HG03442 (cell line): ENCODE results near the gene VSTM5.
A peak's percentile ranks its signal among the peaks of the same experiment; 100 is the strongest.
"Not testable (repeated sequence)": the region's sequence is repeated elsewhere in the genome, so short reads cannot be mapped to it uniquely, and the experiment has no call there.

Experiments used
- ATAC-seq: cut with Tn5 transposase; IDR thresholded peaks from one replicate; pipeline ENCODE4 v1.9.1; 2021; ENCODE audit warnings: mild to moderate bottlenecking, moderate library complexity; ENCODE audit not compliant: unreplicated experiment

VSTM5 gene

DNA sequence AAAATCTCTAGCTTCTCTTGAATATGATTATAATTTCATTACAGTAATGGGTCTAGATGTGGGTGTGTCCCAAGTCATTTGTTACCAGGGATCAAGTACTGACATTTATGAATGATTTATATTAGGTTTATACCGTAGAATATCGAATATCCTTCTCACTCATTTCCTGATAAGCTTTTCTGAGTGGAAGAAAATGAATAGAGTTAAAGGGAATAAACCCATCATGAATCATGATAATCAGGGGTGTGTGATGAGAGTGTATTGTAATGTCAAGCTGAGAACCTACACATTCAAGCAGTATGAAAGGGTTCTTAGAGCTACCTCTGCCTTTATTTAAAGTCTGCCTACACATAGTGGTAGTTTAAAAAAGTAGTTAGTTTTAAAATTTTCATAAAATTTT lies 49.1 kb downstream of the VSTM5 start:
- no peak for ATAC-seq

DNA sequence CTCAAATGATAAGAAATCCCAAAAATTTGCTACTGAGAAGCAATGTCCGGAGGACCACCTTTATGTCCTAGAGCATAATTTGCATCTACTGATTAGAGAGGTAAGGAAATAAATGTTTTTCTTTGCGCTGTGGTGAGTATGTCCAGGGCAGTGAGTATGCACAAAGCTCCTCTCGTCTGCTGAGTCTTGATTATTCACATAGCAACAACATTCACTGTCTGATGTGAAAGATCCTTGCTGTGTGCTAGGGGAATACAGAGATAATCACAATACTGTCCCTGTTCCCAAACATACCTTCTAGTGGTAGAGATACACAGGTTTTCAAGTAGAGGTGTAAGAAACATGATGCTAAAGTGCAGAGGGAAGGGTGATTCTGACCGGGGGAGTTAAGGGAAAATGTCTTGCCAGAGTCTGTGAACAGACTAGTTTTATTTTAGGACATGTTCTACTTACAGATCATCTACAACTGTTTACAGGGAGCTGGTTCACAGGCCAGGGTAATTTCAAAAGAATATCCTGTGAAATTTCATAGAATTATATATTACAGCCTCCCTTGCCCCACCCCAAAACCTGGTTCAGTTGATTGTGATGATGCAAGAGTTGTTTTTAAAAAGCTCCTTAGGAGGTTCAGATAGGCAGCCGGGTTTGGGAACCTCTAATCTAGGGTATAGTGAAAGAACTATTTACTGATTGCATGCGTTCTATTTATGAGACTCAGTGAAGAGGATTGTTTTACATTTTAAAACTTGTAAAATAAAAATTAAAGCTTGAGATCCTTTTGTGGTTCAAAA lies 53.8 kb downstream of the VSTM5 start:
- no peak for ATAC-seq

DNA sequence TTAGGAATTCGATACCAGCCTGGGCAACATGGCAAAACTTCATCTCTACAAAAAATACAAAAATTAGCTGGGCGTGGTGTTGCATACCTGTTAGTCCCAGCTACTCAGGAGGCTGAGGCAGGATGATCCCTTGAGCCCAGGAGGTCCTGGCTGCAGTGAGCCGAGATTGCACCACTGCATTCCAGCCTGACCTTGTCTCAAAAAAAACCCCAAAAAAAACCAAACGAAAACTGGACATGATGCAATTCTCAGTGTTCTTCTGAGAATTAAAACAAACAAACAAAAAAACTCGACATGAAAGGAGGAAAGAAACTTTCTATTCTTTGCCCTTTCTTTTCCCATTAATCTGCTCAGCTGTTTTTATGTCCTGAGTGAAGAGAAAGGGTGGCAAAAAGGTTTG lies 58.9 kb downstream of the VSTM5 start:
- ATAC-seq, result no peak

DNA sequence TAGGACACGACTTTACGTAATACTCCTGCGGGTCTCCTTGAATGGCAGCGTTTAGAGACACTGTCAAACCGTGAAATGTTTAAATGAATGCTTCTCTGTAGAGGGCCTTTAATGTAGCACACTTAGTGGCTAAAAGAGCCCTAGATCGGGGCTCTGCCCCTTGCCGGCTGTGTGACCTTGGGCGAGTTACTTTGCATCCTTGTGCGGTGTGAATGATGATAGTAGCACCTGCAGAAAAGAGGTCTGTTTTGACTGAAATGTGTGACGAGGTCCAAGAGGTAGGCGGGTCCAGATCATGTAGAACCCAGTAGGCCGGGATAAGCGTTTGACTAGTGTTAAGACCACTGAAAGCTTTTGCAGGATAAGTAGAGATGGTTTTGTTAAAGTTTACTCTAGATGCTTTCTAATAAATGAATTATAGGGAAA lies 65.5 kb downstream of the VSTM5 start:
- ATAC-seq, result peak; percentile 24

DNA sequence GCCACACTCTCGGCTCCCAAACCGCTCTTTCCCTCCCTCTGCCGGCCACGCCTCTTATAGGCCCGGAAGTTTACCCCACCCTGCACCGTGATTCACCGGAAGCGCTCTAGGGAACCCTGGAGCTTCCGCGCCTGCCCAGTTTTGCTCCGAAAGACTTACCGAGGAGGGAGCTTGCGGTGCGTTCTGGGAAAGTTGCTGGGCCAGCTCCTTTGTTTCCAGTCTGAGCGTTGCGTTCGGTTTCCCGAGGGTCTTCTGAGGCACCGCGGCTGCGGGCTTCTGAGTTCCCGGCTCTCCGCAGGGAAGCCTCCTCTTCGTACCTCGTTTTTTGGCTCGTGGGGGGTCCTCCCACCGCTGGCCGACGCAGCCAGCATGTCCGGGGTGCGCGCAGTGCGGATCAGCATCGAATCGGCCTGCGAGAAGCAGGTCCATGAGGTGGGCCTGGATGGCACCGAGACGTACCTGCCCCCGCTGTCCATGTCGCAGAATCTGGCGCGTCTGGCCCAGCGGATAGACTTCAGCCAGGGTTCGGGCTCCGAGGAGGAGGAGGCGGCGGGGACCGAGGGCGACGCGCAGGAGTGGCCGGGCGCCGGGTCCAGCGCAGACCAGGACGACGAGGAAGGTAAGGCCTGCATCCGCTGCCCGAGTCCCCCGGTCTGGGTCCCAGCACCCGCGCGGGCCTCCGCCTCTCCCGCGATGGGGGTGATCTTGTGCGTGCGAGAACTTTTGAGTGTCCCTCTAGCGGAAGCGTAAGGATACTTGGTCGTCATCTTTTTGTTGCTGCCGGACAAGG lies 66.1 kb downstream of the VSTM5 start, which contains the start of gene MED17:
MED17 (plus strand) TSS at position 138 of the 790 bp plus-strand sequence; CDS start at position 370, 232 bp downstream.
- peak; percentile 96 for ATAC-seq

DNA sequence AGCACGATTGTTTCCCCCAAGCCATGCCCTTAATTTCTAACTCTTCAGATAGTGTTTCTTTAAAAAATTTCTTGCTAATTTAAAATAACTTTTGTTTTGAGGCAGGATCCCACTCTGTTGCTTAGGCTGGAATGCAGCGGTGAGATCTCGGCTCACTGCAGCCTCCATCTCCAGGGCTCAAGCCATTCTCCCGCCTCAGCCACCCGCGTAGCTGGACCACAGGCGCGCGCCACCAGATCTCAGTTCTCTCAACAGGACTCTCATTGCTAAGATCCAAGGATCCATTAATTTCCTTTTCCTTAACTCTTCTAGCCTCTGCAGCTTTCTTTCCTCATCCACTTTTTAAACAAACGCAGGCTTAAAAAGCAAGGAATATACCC lies 66.7 kb downstream of the VSTM5 start:
- peak; percentile 42 for ATAC-seq

DNA sequence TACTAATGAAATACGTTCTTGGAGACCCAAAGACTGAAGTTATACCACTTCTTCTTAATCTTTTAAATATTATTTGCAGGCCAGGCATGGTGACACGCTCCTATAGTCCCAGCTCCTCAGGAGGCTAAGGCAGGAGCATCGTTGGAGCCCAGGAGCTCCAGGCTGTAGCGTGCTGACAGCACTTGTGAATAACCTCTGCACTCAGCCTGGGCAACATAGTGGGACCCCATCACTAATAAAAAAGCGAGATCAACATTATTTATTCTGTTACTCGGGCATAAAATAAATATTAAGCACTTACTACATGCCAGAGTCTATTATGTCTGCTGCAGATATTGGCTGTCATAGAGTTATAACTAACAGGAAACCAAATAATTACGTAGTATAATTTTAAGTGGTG lies 67.1 kb downstream of the VSTM5 start:
- no peak for ATAC-seq

DNA sequence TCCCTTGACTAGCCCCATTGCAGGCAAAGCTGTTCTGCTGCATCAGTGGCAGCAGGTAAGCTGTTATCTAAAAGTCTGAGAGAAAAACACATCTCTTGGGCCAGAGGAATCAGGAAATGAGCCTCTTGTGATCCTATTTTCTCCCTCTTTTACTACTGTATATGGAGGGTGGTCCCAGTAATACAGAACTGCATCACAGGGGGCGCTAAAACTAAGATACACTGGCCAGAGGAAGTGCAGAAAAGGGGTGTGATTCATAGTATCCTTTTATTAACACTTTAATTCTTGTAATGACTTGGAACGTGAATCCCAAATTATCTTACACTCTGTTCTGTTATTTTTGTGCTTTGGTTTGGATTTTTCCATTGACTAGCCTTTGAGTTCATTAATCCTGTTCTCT lies 75.1 kb downstream of the VSTM5 start:
- no peak for ATAC-seq

DNA sequence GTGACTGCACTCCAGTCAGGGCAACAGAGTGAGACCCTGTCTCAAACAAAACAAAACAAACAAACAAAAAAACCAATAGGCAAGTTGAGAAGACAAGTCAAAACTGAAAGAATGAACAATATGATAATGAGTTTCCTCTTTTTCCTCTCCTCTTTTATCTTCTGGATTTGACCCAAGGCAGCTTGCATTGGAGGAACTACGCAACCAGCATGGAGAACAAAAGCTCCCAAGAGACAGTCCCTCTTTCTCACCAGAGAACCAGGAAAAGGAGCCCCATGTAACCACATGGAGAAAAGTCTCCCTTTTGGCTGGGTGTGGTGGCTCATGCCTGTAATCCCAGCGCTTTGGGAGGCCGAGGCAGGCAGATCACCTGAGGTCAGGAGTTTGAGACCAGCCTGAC lies 75.9 kb downstream of the VSTM5 start:
- not testable (repeated sequence) for ATAC-seq

DNA sequence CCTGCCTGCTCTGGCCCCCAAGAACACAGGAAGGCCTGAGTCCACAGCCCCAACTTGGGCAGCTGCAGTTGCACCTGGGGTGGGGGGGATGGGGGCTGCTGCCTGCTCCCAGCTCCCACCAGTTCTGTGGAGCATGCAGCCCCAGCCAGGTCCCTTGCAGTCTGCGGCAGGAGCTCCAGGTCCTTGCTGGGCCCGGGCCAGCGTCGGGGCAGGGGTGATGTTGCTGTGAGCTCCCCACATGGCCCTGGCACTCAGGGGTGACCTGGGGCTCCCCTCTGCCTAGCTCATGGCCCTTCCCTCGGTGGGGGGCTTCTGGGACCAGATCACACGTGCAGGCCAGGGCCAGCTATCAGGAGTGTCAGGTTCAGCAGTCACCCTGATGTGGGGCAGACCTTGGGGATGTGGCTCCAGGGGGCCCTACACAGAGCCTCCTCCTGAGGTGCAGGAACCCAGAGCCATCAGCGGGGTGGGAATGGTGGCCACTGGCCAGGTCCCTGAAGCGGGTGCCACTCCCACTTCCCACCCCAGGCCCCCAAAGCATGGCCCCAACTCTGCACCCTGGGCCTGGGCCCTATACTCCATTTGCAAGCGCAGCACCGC lies 76.7 kb downstream of the VSTM5 start:
- no peak for ATAC-seq

DNA sequence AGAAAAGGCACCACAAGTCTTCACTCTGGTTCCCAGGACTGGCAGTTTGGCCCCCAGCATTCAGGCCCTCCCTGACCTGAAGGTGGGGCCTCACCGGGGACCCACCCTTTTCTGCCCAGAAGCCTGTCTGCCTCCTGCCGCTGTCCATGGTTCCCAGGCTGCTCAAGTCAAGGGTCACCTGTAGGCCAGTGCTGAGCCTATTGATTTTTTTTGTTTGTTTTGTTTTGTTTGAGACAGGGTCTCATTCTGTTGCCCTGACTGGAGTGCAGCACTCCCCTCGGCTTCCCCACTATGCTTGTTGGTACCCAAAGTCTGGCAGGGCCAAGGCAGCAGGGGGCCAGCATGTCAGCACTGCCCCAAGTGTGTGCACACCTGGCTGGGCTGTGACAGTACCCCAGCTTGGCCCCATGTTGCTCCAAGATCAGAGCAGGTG lies 77.4 kb downstream of the VSTM5 start:
- ATAC-seq, result no peak

DNA sequence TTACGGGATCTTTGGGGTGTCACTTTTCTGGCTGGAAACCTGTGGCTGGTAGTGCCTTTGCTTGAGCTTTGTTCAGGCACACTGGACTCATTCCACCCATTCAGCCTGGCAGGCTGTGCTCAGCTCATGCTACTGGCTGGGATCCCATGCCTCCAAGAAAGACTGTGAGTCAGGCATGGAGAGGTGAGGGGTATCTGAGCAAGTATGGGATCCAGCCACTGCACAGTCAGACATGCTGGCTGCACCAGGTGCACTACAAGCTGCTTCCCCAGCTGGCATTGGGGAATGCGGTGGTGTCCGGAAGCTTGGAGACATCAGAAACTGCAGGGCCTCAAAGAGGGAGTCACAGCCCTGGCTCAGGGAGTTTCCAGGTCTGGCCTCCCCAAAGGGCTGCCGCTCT lies 78.3 kb downstream of the VSTM5 start:
- ATAC-seq, result no peak

DNA sequence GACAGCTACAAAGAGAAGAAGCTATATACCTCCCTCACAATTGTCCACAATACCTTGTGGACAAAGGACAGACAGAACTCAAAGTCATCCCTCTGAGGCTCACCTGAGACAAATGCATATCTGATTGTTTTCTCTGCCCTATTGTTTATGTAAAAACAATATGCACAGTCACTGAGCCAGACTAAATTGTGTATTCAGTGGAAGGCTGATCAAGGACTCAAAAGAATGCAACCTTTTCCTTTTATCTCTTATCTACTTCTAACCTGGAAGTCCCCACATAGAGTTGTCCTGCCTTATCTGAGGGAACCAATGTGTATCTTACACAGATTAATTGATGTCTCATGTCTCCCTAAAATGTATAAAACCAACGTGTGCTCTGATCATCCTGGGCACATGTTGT lies 80.3 kb downstream of the VSTM5 start:
- ATAC-seq, result no peak
